IMR-90 (cell line): ENCODE data around the gene NFIA. TPM values are rescaled to one million over a fixed set of nuclear protein-coding genes. Genes with fewer than 3 reads are reported as not detected.
"Not testable (repeated sequence)": the region's sequence is repeated elsewhere in the genome, so short reads cannot be mapped to it uniquely, and the experiment has no call there.

ENCODE experiments used
- ATAC-seq: fragments of 200-7000 bp; cut with Tn5 transposase; 2 replicates; pipeline ENCODE4 v1.9.1; 2020; ENCODE audit warnings: low read depth, mild to moderate bottlenecking, moderate library complexity
- BruUV-seq: library from RNA; stranded (reverse); fragments of 400-500 nt; replicated peaks from 2 replicates; lab custom pipeline; 2021; lab: Mats Ljungman, UMichigan
- CTCF ChIA-PET: fragments of 300-600 bp; formaldehyde crosslinking; extraction: SDS; loops from one replicate; lab custom pipeline; 2021; ENCODE audit warnings: antibody characterized with exemption; lab: Yijun Ruan, JAX
- POLR2A ChIA-PET: fragments of 300-600 bp; sonication (Branson Sonifier 250); formaldehyde crosslinking; loops from one replicate; lab custom pipeline; 2022; ENCODE audit warnings: antibody characterized with exemption; ENCODE audit not compliant: unreplicated experiment; lab: Charles Lee
- DNase-seq: peaks from one replicate; pipeline ENCODE4 v3.0.0; 2013
- H2AFZ ChIP-seq: replicated peaks from 2 replicates; pipeline ENCODE3; 2013; ENCODE audit warnings: low read length, mild to moderate bottlenecking; ENCODE audit not compliant: poor library complexity
- H2AK5ac ChIP-seq: 2 replicates; pipeline ENCODE4 v1.6.1; 2013; ENCODE audit warnings: low read depth, low read length, inconsistent platforms
- H2AK9ac ChIP-seq: replicated peaks from 2 replicates; pipeline ENCODE3; 2013; ENCODE audit warnings: mild to moderate bottlenecking, low read depth, low read length, moderate library complexity; ENCODE audit not compliant: poor library complexity
- H2BK120ac ChIP-seq: 2 replicates; pipeline ENCODE4 v1.6.1; 2013; ENCODE audit warnings: low read depth, low read length, inconsistent platforms
- H2BK15ac ChIP-seq: 3 replicates; pipeline ENCODE4 v1.6.1; 2013; ENCODE audit warnings: low read depth, low read length, inconsistent platforms
- H2BK20ac ChIP-seq: 2 replicates; pipeline ENCODE4 v1.6.1; 2013; ENCODE audit warnings: low read depth, mild to moderate bottlenecking, inconsistent platforms, low read length, moderate library complexity
- H2BK5ac ChIP-seq: 2 replicates; pipeline ENCODE4 v1.6.1; 2013; ENCODE audit warnings: mild to moderate bottlenecking, low read depth, low read length, inconsistent platforms; ENCODE audit not compliant: poor library complexity, severe bottlenecking
- H3K14ac ChIP-seq: replicated peaks from 2 replicates; pipeline ENCODE4 v1.6.1; 2013; ENCODE audit warnings: low read depth, low read length, inconsistent platforms
- H3K18ac ChIP-seq: 2 replicates; pipeline ENCODE4 v1.6.1; 2013; ENCODE audit warnings: low read depth, low read length, control low read depth
- H3K23ac ChIP-seq: 2 replicates; pipeline ENCODE4 v1.6.1; 2013; ENCODE audit warnings: low read depth, low read length, inconsistent platforms
- H3K27ac ChIP-seq: 2 replicates; pipeline ENCODE4 v1.5.1; 2013; ENCODE audit warnings: mild to moderate bottlenecking, control low read depth, low read length; ENCODE audit not compliant: insufficient read depth
- H3K27me3 ChIP-seq: 2 replicates; pipeline ENCODE4 v1.6.1; 2013; ENCODE audit warnings: low read length; ENCODE audit not compliant: control insufficient read depth, insufficient read depth
- H3K36me3 ChIP-seq: 2 replicates; pipeline ENCODE4 v1.6.1; 2013; ENCODE audit warnings: low read length, mixed read lengths; ENCODE audit not compliant: control insufficient read depth, insufficient read depth
- H3K4ac ChIP-seq: 2 replicates; pipeline ENCODE4 v1.6.1; 2013; ENCODE audit warnings: low read depth, low read length, inconsistent platforms
- H3K4me1 ChIP-seq: 2 replicates; pipeline ENCODE4 v1.6.1; 2013; ENCODE audit warnings: low read length, mixed read lengths; ENCODE audit not compliant: control insufficient read depth, insufficient read depth
- H3K4me2 ChIP-seq: 2 replicates; pipeline ENCODE4 v1.6.1; 2013; ENCODE audit warnings: low read depth, mild to moderate bottlenecking, control low read depth, low read length, moderate library complexity
- H3K4me3 ChIP-seq: 2 replicates; pipeline ENCODE4 v1.5.1; 2013; ENCODE audit warnings: low read depth, mild to moderate bottlenecking, control low read depth, low read length, moderate library complexity; ENCODE audit not compliant: insufficient read depth
- H3K56ac ChIP-seq: 2 replicates; pipeline ENCODE4 v1.6.1; 2013; ENCODE audit warnings: low read length, inconsistent platforms; ENCODE audit not compliant: insufficient read depth; ENCODE audit errors: extremely low read depth
- H3K79me1 ChIP-seq, 2 experiments: 2 replicates each; pipeline ENCODE4 v1.6.1; 2013; ENCODE audit warnings: low read length in 2 of 2, inconsistent platforms in 1 of 2, low read depth in 1 of 2
- H3K9ac ChIP-seq: 2 replicates; pipeline ENCODE4 v1.6.1; 2013; ENCODE audit warnings: low read depth, low read length, control low read depth
- H3K9me1 ChIP-seq: 2 replicates; pipeline ENCODE4 v1.6.1; 2013; ENCODE audit warnings: low read length, inconsistent platforms; ENCODE audit not compliant: insufficient read depth
- H3K9me3 ChIP-seq: 2 replicates; pipeline ENCODE4 v1.6.1; 2013; ENCODE audit warnings: low read length; ENCODE audit not compliant: control insufficient read depth, insufficient read depth
- H4K20me1 ChIP-seq: 2 replicates; pipeline ENCODE4 v1.6.1; 2013; ENCODE audit warnings: low read length, inconsistent platforms; ENCODE audit not compliant: insufficient read depth
- H4K5ac ChIP-seq: 2 replicates; pipeline ENCODE4 v1.6.1; 2013; ENCODE audit warnings: mild to moderate bottlenecking, low read depth, low read length, control low read depth
- H4K8ac ChIP-seq, 2 experiments: 2 replicates each; pipeline ENCODE4 v1.6.1; 2013; ENCODE audit warnings: low read depth in 2 of 2, low read length in 2 of 2, control low read depth in 1 of 2, inconsistent platforms in 1 of 2
- H4K91ac ChIP-seq: 2 replicates; pipeline ENCODE4 v1.6.1; 2013; ENCODE audit warnings: low read depth, low read length, inconsistent platforms; ENCODE audit not compliant: insufficient read depth
- MAFK ChIP-seq: IDR thresholded peaks from 2 replicates; pipeline ENCODE4 v1.6.1; 2012; ENCODE audit warnings: low read depth, low read length, improper control_type of control experiment
- WGBS, 2 experiments: methylation state at CpG; one replicate each; pipeline versions ENCODE4 v1.1.5 to v1.1.7; 2013; ENCODE audit warnings: missing lambda C conversion rate in 2 of 2; ENCODE audit not compliant: insufficient read length in 1 of 2; ENCODE audit errors: extremely low coverage in 2 of 2; 5-methylcytosine and 5-hydroxymethylcytosine counted together
- dilution Hi-C: fragments of 300-500 bp; cut with HindIII; formaldehyde crosslinking; loops from one replicate; pipeline ENCODE4 v1.14.3; 2018; ENCODE audit warnings: low sequenced_read_pairs; ENCODE audit not compliant: unreplicated experiment
- in situ Hi-C: fragments of 300-500 bp; cut with MboI; formaldehyde crosslinking; loops from 3 replicates; pipeline ENCODE4 v1.14.3; 2019; ENCODE audit warnings: low sequenced_read_pairs, inconsistent platforms, mixed read lengths
- intact Hi-C: fragments of 100-400 bp; cut with micrococcal nuclease; formaldehyde crosslinking; loops from 2 replicates; pipeline ENCODE4 v1.10.0; 2022
- polyA plus RNA-seq, 3 experiments: library from polyadenylated mRNA; depleted of rRNA; stranded (reverse); fragments of >200 nt; gene quantifications; 2 replicates each; pipeline ENCODE4 v1.2.3, GENCODE V29; 2012; ENCODE audit warnings: low replicate concordance in 1 of 3
- total RNA-seq: library from RNA; depleted of rRNA; stranded (reverse); fragments of >200 nt; gene quantifications from 2 replicates; pipeline ENCODE4 v1.2.3, GENCODE V29; 2012

NFIA gene
- total and polyA plus RNA-seq, 2 of the 4 experiments (the other 2 are of a cell fraction): 1.6 to 2.2 TPM

GRCh38 chr1:61061601-61062000 is 20.8 kb upstream of the NFIA start:
- dilution Hi-C loops, CTCF ChIA-PET: not testable (repeated sequence)

More at GRCh38 chr1:61061601-61062000, 20.8 kb upstream of the NFIA start:
- BruUV-seq, H3K14ac ChIP-seq, H4K91ac ChIP-seq, H2BK20ac ChIP-seq, H3K56ac ChIP-seq, H3K27ac ChIP-seq, H3K9ac ChIP-seq, H3K18ac ChIP-seq, ATAC-seq, H2BK120ac ChIP-seq, in situ Hi-C loops, H3K4me1 ChIP-seq, intact Hi-C loops, H4K5ac ChIP-seq, H3K9me1 ChIP-seq, H3K23ac ChIP-seq, H3K36me3 ChIP-seq, H3K4ac ChIP-seq, H4K8ac ChIP-seq, H2BK15ac ChIP-seq, H3K79me1 ChIP-seq, DNase-seq, H3K4me2 ChIP-seq, H3K27me3 ChIP-seq, H3K9me3 ChIP-seq, POLR2A ChIA-PET, H2BK5ac ChIP-seq, H2AK9ac ChIP-seq, H2AFZ ChIP-seq, H3K4me3 ChIP-seq, H2AK5ac ChIP-seq, H4K20me1 ChIP-seq: not testable (repeated sequence)
- peak; percentile 85 for TF ChIP-seq MAFK
- no CpG with 5 or more reads among the region's 4 CpGs for WGBS, 2 experiments
